OCI-LY3 (cell line): ENCODE results near the gene SRXN1.

Experiments used
- CTCF ChIP-seq: fragments of 200-600, 300-600 bp; sonication (generic); IDR thresholded peaks from 2 replicates; pipeline ENCODE4 v1.5.1; 2014; ENCODE audit warnings: antibody characterized with exemption, low read length, low read depth
- EZH2phosphoT487 ChIP-seq: fragments of 200-600 bp; shearing (Covaris generic); IDR thresholded peaks from 2 replicates; pipeline ENCODE4 v1.6.1; 2018; ENCODE audit warnings: antibody characterized with exemption, mixed run types, low read depth

- TF ChIP-seq CTCF = no peak
- no peak for TF ChIP-seq EZH2phosphoT487
Measured at GRCh38 chr20:676967-677366, 24.0 kb upstream of the SRXN1 start.
